HepG2 (cell line): Measurements from ENCODE around the gene FOSB. TPM values are rescaled to one million over a fixed set of nuclear protein-coding genes. Genes with fewer than 3 reads are reported as not detected.
A peak's percentile ranks its signal among the peaks of the same experiment; 100 is the strongest.

ENCODE experiments used
- HNRNPH1 ChIP-seq: fragments of 200-400 bp; formaldehyde crosslinking; optimal IDR thresholded peaks from 2 replicates; pipeline ENCODE3; 2017; ENCODE audit warnings: mild to moderate bottlenecking, low read depth, low read length
- KLF12 ChIP-seq: sonication (generic); formaldehyde crosslinking; IDR thresholded peaks from 2 replicates; pipeline ENCODE4 v1.4.0; 2020; ENCODE audit warnings: missing genetic modification reagents, borderline replicate concordance
- KLF13 ChIP-seq: sonication (generic); formaldehyde crosslinking; IDR thresholded peaks from 2 replicates; pipeline ENCODE4 v1.4.0; 2020; ENCODE audit warnings: mild to moderate bottlenecking, missing genetic modification reagents
- MAFF ChIP-seq: IDR thresholded peaks from 2 replicates; pipeline ENCODE4 v1.6.1; 2011; ENCODE audit warnings: low read depth, low read length, improper control_type of control experiment
- NCOA2 ChIP-seq: sonication (generic); formaldehyde crosslinking; IDR thresholded peaks from 2 replicates; pipeline ENCODE4 v1.8.0; 2022; ENCODE audit warnings: inconsistent platforms
- SMC3 ChIP-seq: IDR thresholded peaks from 2 replicates; pipeline ENCODE4 v1.6.1; 2011; ENCODE audit warnings: low read length, improper control_type of control experiment
- STAG1 ChIP-seq: sonication (generic); formaldehyde crosslinking; IDR thresholded peaks from 2 replicates; pipeline ENCODE4 v1.4.0; 2020; ENCODE audit warnings: missing genetic modification reagents
- SUZ12 ChIP-seq: fragments of 150-350 bp; IDR thresholded peaks from 2 replicates; pipeline ENCODE4 v1.6.1; 2014; ENCODE audit warnings: low read depth, low read length
- TARDBP ChIP-seq: sonication (generic); formaldehyde crosslinking; IDR thresholded peaks from 2 replicates; pipeline ENCODE4 v1.8.0; 2022; ENCODE audit warnings: mild to moderate bottlenecking, missing genetic modification reagents
- ZNF124 ChIP-seq: sonication (generic); formaldehyde crosslinking; IDR thresholded peaks from 2 replicates; pipeline ENCODE4 v1.4.0; 2020; ENCODE audit warnings: missing genetic modification reagents
- ZNF670 ChIP-seq: sonication (generic); formaldehyde crosslinking; IDR thresholded peaks from 2 replicates; pipeline ENCODE4 v1.8.0; 2022; ENCODE audit warnings: mild to moderate bottlenecking, missing genetic modification reagents, borderline replicate concordance
- polyA plus RNA-seq, 8 experiments: library from polyadenylated mRNA; depleted of rRNA in 3 of 8; stranded (reverse) in 7 of 8; unstranded in 1 of 8; fragments of >200 nt; fragmentation: Illumina TruSeq in 4 of 8; extraction: Trizol in 4 of 8; gene quantifications; 2 replicates each; pipeline versions ENCODE4 v1.2.1 to v1.2.3, GENCODE V29; 2011 to 2016; ENCODE audit warnings: low read depth in 4 of 8, missing spikeins in 1 of 8, mixed read lengths in 1 of 8; ENCODE audit not compliant: insufficient read depth in 1 of 8
- total RNA-seq, 5 experiments: library from RNA; depleted of rRNA; stranded (reverse); fragments of >200 nt; fragmentation: Illumina TruSeq; extraction: Trizol; gene quantifications; 2 replicates each; pipeline ENCODE4 v1.2.3, GENCODE V29; 2016; ENCODE audit warnings: low read depth in 1 of 5
- TF ChIP-seq, protein P1 (sequence below): sonication (generic); formaldehyde crosslinking; IDR thresholded peaks from 2 replicates; pipeline ENCODE4 v1.9.0; 2022; ENCODE audit warnings: missing genetic modification reagents, mild to moderate bottlenecking, borderline replicate concordance
- TF ChIP-seq, protein P2 (sequence below), 2 experiments: sonication (generic) in 1 of 2; formaldehyde crosslinking in 1 of 2; IDR thresholded peaks; 2 replicates each; pipeline versions ENCODE4 v1.6.1 to v1.9.0; 2014 to 2022; ENCODE audit warnings: antibody characterized with exemption in 1 of 2, borderline replicate concordance in 1 of 2, inconsistent platforms in 1 of 2, low read depth in 1 of 2, missing genetic modification reagents in 1 of 2
- TF ChIP-seq, protein P3 (sequence below): sonication (generic); formaldehyde crosslinking; IDR thresholded peaks from 2 replicates; pipeline ENCODE4 v1.5.0; 2020; ENCODE audit warnings: mild to moderate bottlenecking, missing genetic modification reagents, moderate library complexity
- TF ChIP-seq, protein P4 (sequence below): sonication (generic); formaldehyde crosslinking; IDR thresholded peaks from 2 replicates; pipeline ENCODE4 v1.5.0; 2020; ENCODE audit warnings: missing genetic modification reagents
- TF ChIP-seq, protein P5 (sequence below): sonication (generic); formaldehyde crosslinking; IDR thresholded peaks from 2 replicates; pipeline ENCODE4 v1.5.0; 2020; ENCODE audit warnings: missing genetic modification reagents

The FOSB gene
- total and polyA plus RNA-seq, 2 of the 13 experiments (the other 11 are each of a cell fraction or from before 2014, with no cell fraction given): 2.8 to 6.0 TPM

DNA sequence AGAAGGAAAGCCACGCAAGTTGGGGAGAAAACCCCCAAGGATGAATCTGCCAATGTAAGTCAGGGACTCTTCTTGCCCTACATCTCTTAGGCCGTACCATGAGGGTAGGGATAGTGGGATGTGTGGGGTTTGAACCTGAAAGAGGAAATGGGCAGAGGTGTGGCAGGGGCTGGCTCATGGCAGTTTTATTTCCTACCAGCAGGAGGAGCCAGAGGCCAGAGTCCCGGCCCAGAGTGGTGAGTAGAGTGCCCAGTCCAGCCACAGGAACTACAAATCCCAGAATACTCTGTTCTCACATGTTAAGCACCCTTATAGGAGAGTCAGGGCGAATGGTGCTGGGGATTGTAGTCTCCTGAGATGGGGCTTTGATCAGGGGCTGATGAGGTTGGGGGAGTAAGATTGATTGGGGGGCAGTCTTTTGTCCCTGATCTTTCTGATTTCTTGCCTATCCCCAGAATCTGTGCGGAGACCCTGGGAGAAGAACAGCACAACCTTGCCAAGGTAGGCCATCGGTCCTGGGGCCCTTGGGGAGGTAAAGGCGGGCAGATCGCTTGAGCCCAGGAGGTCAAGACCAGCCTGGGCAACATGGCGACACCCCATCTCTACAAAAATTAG lies 56.0 kb downstream of the FOSB start (continued):
- TF ChIP-seq, protein P1, sequence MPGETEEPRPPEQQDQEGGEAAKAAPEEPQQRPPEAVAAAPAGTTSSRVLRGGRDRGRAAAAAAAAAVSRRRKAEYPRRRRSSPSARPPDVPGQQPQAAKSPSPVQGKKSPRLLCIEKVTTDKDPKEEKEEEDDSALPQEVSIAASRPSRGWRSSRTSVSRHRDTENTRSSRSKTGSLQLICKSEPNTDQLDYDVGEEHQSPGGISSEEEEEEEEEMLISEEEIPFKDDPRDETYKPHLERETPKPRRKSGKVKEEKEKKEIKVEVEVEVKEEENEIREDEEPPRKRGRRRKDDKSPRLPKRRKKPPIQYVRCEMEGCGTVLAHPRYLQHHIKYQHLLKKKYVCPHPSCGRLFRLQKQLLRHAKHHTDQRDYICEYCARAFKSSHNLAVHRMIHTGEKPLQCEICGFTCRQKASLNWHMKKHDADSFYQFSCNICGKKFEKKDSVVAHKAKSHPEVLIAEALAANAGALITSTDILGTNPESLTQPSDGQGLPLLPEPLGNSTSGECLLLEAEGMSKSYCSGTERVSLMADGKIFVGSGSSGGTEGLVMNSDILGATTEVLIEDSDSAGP: 0 out of 2 replicates have a peak, but pooled peaks have one; percentile 13
- no peak for TF ChIP-seq HNRNPH1
- TF ChIP-seq STAG1 (CRISPR knock-in tag): peak; percentile 79
- peak; percentile 78 for TF ChIP-seq SUZ12
- no peak for TF ChIP-seq MAFF
- TF ChIP-seq ZNF124 (CRISPR knock-in tag): 0 out of 2 replicates have a peak, but pooled peaks have one; percentile 39
- 0 out of 2 replicates have a peak, but pooled peaks have one; percentile 16 for TF ChIP-seq KLF13 (CRISPR knock-in tag)
- peak; percentile 80 for TF ChIP-seq SMC3
- TF ChIP-seq KLF12 (CRISPR knock-in tag): 0 out of 2 replicates have a peak, but pooled peaks have one; percentile 19
- TF ChIP-seq NCOA2 (CRISPR knock-in tag): 0 out of 2 replicates have a peak, but pooled peaks have one; percentile 23
- TF ChIP-seq ZNF670: no peak
- 0 out of 2 replicates have a peak, but pooled peaks have one; percentile 21 for TF ChIP-seq TARDBP (CRISPR knock-in tag)
- TF ChIP-seq, protein P2, sequence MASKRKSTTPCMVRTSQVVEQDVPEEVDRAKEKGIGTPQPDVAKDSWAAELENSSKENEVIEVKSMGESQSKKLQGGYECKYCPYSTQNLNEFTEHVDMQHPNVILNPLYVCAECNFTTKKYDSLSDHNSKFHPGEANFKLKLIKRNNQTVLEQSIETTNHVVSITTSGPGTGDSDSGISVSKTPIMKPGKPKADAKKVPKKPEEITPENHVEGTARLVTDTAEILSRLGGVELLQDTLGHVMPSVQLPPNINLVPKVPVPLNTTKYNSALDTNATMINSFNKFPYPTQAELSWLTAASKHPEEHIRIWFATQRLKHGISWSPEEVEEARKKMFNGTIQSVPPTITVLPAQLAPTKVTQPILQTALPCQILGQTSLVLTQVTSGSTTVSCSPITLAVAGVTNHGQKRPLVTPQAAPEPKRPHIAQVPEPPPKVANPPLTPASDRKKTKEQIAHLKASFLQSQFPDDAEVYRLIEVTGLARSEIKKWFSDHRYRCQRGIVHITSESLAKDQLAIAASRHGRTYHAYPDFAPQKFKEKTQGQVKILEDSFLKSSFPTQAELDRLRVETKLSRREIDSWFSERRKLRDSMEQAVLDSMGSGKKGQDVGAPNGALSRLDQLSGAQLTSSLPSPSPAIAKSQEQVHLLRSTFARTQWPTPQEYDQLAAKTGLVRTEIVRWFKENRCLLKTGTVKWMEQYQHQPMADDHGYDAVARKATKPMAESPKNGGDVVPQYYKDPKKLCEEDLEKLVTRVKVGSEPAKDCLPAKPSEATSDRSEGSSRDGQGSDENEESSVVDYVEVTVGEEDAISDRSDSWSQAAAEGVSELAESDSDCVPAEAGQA (IDR thresholded peaks at IDR 0.05; ENCODE audit: low read depth): no peak
- TF ChIP-seq, protein P2 (CRISPR knock-in tag; IDR thresholded peaks at IDR 0.05; ENCODE audit: borderline replicate concordance): no peak
- TF ChIP-seq, protein P3, sequence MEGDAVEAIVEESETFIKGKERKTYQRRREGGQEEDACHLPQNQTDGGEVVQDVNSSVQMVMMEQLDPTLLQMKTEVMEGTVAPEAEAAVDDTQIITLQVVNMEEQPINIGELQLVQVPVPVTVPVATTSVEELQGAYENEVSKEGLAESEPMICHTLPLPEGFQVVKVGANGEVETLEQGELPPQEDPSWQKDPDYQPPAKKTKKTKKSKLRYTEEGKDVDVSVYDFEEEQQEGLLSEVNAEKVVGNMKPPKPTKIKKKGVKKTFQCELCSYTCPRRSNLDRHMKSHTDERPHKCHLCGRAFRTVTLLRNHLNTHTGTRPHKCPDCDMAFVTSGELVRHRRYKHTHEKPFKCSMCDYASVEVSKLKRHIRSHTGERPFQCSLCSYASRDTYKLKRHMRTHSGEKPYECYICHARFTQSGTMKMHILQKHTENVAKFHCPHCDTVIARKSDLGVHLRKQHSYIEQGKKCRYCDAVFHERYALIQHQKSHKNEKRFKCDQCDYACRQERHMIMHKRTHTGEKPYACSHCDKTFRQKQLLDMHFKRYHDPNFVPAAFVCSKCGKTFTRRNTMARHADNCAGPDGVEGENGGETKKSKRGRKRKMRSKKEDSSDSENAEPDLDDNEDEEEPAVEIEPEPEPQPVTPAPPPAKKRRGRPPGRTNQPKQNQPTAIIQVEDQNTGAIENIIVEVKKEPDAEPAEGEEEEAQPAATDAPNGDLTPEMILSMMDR (CRISPR knock-in tag): peak; percentile 92
- TF ChIP-seq, protein P4, sequence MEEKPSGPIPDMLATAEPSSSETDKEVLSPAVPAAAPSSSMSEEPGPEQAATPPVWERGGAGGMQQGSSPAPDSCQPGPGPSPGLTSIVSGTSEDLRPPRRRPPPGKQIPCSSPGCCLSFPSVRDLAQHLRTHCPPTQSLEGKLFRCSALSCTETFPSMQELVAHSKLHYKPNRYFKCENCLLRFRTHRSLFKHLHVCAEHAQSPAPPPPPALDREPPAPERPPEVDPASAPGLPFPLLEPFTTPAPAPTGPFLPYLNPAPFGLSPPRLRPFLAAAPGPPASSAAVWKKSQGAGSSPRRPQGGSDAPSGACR (CRISPR knock-in tag): 0 out of 2 replicates have a peak, but pooled peaks have one; percentile 34
- TF ChIP-seq, protein P5, sequence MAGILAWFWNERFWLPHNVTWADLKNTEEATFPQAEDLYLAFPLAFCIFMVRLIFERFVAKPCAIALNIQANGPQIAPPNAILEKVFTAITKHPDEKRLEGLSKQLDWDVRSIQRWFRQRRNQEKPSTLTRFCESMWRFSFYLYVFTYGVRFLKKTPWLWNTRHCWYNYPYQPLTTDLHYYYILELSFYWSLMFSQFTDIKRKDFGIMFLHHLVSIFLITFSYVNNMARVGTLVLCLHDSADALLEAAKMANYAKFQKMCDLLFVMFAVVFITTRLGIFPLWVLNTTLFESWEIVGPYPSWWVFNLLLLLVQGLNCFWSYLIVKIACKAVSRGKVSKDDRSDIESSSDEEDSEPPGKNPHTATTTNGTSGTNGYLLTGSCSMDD (CRISPR knock-in tag): no peak
